GM18858 (cell line): ENCODE results near the gene NKAPD1.
"Not testable (repeated sequence)": the region's sequence is repeated elsewhere in the genome, so short reads cannot be mapped to it uniquely, and the experiment has no call there.

Experiments used
- ATAC-seq: cut with Tn5 transposase; IDR thresholded peaks from one replicate; pipeline ENCODE4 v1.9.1; 2021; ENCODE audit not compliant: unreplicated experiment

The NKAPD1 gene, protein sequence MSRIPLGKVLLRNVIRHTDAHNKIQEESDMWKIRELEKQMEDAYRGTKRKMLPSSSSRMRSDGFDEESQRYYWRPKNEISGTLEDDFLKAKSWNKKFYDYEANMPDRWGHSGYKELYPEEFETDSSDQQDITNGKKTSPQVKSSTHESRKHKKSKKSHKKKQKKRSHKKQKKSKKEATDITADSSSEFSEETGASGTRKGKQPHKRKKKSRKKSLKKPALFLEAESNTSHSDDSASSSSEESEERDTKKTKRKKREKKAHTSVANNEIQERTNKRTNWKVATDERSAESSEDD

DNA sequence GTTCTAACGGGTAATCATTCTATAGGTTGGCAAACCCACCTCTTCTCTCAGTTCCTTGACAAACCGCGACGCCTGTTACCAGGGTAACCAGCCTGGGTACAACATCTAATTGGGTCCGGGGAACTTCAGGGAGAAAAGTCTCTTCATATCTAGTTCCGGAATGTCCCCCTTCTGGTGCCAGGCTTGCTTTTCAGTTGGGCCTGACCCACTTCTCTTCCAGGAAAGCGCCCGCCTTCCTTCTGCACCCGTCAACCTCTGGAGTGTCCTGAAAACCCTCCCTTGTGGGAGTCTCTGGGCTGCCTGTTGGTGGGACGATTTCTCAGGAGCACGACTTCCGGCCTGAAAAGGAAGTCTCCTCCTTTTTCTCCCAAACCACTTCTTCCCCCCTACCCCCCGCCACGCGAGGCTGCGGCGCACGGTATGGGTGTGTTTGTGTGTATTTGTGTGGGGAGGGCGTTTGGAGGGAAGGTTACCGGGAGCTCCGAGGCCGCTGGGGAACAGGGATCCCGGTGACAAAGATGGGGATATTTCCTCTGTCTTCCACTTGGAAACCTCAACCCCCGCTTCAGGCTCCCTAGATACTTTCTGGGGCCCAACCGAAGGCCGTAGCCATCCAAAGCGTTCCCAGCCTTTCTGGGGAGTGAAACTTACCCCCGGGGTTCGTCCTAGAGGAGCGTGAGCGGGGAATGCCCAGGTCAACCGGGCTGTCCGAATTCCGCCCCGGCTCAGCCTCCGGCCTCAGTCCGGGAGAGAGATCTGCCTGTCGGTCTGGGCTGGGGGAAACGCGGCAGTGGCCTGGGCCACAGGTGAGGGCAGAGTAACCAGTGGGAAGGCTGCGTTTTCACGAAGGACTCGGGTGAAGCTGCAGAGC is at the start of gene NKAPD1, which contains the start of gene PIH1D2:
Gene NKAPD1 (plus strand): TSS at position 359 of the 871 bp plus-strand sequence. CDS start 1,276 bp downstream, outside the sequence.
Gene PIH1D2 (minus strand): TSS at position 77 of the 871 bp plus-strand sequence. CDS start 843 bp downstream, outside the sequence.
- peak; percentile 68 for ATAC-seq

DNA sequence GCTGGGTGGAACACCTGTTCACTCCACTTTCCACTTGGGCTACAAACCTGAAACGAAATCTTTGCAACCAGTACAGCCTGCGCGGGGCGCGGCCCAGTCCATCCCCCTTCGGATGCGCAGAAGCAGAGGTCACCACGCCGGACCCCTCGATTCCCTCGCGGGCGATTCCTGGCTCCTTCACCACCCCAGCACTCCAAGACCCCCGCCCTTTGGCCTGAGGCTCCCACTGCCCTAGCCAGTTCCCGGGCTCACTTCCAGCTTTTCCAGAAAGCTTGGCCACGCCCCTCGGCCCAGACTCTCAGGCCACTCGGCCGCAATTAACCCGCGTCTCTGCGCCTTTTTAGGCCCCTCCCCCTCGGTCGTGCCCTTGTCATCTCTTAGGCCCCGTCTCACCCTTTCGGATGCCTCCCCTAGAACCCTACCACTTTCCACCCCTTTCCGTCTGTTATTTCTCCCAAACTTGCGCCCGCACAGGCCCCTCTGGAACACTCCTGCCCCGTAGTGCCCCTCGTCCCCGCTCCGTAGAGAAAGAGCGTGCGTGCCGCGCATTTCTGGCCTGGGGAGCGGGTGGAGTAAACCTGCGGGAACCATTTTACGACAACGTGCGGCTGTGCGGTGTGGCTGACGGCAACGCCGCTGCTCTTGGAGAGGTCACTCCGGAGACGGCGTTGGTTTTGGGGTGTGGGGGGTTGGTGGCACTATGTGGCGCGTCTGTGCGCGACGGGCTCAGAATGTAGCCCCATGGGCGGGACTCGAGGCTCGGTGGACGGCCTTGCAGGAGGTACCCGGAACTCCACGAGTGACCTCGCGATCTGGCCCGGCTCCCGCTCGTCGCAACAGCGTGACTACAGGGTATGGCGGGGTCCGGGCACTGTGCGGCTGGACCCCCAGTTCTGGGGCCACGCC is 49.1 kb upstream of the NKAPD1 start, which contains the start of gene DLAT:
Gene DLAT (plus strand): TSS at position 636 of the 906 bp plus-strand sequence. CDS start 65 bp downstream, at position 701.
- peak; percentile 53 for ATAC-seq

DNA sequence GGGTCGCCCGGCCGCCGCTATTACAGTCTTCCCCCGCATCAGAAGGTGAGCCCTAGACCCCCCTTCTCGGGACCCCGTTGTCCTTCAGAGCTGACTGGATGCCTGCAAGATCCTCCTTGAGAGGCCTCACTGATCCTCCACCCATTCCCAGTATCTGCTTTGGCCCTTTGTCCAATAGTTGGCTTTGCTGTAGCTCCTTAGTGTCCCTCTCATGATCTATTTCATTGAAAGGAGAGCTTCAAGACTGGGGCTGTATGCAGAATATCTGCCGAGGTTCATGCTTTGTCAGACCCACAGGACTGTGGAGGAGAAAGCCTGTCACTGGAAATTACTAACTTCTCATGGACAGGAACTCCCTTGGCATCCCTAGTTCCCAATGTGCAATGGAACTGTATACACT is 48.4 kb upstream of the NKAPD1 start:
- no peak for ATAC-seq

DNA sequence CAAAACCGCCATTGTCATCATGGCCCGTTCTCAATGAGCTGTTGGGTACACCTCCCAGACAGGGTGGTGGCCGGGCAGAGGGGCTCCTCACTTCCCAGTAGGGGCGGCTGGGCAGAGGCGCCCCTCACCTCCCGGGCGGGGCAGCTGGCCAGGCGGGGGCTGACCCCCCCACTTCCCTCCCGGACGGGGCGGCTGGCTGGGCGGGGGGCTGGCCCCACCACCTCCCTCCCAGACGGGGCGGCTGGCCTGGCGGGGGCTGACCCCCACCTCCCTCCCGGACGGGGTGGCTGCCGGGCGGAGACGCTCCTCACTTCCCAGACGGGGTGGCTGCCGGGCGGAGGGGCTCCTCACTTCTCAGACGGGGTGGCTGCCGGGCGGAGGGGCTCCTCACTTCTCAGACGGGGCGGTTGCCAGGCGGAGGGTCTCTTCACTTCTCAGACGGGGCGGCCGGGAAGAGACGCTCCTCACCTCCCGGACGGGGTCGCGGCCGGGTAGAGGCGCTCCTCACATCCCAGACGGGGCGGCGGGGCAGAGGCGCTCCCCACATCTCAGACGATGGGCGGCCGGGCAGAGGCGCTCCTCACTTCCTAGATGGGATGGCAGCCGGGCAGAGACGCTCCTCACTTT is 47.2 kb upstream of the NKAPD1 start:
- ATAC-seq, result not testable (repeated sequence)

DNA sequence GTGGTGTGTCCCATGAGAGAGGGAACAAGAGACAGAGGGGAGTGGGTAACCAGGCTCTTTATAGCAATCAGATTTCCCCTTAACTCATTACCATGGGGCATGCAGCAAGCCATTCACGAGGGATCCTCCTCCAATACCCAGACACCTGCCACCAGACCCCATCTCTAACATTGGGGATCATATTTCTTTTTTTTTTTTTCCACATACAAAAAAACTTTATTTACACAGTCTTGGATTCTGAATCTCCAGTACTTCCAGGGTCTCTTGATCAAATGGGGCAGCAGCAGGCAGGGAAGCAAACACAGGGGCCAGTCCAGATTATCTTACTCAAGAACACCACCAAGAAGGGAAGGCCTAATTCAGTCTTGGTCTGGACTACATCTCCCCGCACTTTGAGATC is 44.6 kb upstream of the NKAPD1 start:
- no peak for ATAC-seq

DNA sequence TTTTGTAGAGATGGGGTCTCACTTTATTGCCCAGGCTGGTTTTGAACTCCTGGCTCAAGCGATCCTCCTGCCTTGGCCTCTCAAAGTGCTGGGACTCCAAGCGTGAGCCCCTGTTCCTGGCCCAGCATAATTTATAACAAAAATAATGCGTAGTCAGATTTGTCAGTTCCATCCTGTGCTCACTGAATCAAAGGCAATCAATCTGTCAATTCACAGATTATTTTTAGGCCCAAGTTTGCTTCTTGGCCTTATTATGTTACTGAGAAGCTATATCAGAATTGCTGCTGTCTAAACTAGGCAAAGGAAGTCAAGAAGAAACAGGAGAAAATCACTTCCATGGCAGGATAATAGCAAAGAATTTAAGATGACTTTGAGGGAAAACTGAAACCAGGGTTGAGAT is 40.2 kb upstream of the NKAPD1 start:
- no peak for ATAC-seq

DNA sequence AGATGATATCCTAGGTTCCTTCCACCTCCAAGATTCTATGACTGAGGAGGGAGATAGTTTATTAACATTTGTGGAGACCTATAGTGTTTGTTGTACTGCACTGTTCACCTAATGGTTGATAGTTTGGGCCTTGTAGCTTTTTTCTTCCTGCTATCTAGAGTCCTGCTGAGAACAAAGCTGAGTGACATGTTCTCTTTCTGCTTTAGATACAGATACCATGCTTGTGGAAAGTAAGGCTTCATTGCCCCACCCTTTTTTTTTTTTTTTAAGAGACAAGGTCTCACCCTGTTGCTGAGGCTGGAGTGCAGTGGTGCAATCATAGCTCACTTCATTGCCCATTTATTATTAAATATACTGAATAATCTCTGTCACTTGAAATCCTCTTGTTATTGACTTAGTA is 36.6 kb upstream of the NKAPD1 start:
- no peak for ATAC-seq

DNA sequence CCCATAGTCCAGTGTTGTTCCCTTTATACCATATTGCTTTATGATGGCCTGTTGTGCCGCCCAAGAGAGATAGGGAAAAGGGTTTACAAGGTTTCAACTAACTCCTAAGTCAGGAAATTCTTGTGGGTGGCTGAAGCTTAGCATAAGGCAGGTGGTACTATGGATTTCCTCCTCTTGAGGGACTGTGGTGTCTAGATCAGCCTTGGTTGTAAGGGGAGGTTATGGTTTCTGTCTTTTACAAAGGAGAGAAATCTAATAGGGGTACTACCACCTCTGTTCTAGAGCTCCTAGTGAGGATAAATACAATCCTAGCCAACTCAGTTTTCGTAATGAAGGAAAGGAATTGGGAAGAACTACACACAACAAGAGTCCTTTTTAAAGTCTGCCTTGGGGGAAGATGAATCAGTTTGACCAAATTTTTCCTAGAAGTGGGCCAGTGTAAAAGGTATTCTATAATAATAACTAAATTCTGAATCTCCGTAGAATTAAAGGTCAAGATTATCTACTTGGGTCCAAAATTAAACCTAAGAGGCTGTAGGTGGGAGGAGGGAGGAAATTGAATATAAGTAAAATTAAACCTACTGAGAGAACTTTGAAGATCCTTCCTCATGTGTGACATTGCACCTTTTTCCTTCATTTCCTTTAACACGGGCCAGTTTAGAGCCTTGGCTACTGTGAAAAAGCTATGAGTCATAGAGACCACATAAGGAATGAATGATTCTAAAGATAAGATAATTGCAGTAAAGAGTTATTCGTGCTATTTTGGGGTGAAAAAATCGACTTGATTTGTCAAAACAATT is 31.7 kb upstream of the NKAPD1 start:
- no peak for ATAC-seq

DNA sequence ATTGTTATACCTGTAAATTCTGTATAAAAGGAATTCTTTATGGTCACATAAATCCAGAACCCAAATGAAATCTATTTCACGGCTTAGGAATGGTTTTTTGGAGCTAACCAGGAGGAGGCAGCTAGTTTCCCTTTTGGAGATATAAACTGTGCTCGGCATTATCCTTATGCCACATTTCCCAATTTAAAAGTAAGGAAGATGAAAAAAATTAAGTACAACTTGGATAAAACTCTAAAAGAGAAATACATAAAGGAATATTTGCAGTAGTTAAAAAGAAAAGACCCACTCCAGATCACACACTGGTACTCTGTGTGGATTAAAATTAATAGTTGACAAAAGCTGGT is 31.2 kb upstream of the NKAPD1 start:
- no peak for ATAC-seq

DNA sequence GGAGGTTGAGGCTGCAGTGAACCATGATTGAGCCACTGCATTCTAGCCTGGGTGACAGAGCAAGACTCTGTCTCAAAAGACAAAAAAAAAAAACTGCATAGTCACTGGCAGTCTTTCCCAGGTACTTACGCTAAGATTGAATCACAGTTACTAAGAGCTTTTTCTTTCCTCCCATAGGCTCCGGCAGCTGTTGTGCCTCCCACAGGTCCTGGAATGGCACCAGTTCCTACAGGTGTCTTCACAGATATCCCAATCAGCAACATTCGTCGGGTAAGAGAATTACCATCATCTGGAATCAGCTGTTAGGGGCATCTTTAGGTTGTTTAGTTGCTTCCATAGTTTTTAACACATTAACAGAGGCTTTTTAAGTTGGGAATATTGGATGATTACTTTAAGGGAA is 29.1 kb upstream of the NKAPD1 start:
- ATAC-seq, result no peak

DNA sequence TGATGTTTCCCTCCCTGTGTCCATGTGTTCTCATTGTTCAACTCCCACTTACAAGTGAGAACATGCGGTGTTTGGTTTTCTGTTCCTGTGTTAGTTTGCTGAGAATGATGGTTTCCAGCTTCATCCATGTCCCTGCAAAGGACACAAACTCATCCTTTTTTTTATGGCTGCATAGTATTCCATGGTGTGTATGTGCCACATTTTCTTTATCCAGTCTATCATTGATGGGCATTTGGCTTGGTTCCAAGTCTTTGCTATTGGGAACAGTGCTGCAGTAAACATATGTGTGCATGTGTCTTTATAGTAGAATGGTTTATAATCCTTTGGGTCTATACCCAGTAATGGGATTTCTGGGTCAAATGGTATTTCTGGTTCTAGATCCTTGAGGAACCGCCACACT is 27.5 kb upstream of the NKAPD1 start:
- not testable (repeated sequence) for ATAC-seq

DNA sequence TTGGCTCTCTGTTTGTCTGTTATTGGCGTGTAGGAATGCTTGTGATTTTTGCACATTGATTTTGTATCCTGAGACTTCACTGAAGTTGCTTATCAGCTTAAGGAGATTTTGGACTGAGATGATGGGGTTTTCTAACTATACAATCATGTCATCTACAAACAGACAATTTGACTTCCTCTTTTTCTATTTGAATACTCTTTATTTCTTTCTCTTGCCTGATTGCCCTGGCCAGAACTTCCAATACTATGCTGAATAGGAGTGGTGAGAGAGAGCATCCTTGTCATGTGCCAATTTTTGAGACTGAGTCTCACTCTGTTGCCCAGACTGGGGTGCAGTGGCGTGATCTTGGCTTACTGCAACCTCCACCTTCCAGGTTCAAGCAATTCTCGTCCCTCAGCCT is 25.8 kb upstream of the NKAPD1 start:
- not testable (repeated sequence) for ATAC-seq

DNA sequence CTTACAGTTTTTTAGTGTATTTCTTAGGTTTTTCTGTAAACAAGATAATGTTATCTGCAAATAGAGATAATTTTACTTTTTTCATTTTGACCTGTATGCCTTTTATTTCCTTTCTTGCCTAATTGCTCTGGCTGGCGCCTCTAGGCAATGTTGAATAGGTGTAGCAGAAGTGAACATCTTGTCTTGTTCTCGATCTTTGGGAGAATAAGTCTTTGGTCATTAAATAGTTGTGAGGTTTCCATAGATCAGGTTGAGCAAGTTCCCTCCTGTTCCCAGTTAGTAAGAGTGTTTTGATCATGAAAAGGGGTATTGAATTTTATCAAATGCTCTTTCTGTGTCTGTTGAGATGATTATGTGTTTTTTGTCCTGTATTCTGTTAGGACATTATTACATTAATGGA is 24.3 kb upstream of the NKAPD1 start:
- no peak for ATAC-seq

DNA sequence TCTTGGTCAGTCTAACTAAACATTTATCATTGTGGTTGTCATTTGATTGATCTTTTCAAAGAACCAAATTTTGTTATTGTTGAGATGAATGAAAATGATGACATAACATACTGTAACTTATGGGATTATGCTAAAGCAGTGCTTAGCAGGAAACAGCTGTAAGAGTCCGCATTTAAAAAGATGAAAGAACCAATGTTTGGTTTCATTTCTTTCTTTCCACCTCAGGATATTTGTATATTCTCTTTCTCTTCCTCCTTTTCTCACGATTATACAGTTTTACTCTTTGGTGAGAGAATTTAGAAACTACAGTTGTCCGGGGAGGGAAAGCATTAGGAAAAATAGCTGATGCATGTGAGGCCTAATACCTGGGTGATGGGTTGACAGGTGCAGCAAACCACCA is 23.4 kb upstream of the NKAPD1 start:
- peak; percentile 76 for ATAC-seq

DNA sequence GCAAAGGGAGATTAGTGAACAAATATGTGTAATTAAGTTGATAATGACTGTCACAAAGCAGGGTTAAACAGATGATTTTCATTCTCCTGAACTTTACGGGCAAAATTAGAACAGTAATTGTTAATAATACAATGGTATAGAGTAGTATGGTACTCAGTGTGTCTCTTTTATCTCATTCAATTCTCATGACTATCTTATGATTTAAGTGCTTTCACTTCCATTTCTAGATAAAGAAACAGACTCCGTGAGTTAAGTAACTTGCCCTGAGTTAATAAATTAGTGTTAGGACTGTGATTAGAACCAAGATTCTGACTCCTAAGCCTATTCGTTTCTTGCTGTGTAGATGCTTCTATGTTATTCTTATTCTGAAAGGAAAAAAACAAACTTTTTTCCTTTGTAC is 22.3 kb upstream of the NKAPD1 start:
- ATAC-seq, result no peak

DNA sequence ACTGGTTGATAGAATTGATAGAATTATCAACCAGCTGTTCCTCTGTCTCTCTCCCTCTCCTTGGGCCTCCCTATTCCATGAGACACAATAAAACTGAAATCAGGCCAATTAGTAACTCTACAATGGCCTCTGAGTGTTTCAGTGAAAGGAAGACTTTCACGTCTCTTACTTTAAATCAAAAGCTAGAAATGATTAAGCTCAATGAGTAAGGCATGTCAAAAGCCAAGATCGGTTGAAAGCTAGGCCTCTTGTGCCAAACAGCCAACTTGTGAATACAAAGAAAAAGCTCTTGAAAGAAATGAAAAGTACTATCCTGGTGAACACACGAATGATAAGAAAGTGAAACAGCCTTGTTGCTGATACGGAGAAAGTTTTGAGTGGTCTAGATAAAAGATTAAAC is 16.9 kb upstream of the NKAPD1 start:
- ATAC-seq, result no peak

DNA sequence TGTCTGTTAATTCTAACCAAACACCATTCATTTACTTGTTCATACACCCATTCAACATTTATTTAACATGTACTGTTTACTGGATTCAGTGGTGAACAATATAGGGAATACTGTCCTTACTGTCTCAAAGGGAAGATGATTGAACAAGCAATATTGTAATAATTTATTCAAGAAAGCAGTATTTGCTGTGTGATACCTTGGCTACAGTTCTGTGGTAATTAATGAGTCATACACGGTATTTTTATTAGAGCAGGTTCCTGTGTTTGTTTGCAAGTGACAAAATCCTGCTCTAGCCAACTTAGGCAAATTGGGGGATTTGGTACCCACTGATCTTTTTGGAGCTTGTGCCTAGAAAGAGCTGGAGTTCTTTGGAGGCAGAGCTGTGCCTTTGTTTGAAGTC is 16.0 kb upstream of the NKAPD1 start:
- no peak for ATAC-seq

DNA sequence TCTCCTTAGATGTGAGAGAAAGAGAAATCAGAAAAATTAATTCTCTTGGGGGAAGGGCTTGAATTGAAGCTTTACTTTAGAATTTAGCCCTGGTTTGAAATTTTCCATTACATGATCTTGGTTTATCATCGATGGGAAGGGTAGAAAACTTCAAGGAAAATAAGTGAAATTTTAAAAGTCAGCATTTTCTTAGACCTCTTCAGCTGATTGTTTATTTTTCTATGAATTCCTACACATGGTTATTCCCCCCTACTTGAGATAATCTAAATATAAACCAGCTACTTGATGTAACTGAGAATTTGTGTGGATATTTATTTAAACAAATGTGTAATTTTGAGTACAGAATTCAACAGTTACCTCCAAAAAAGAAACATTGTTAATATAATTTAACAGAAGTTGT is 11.2 kb upstream of the NKAPD1 start:
- ATAC-seq, result no peak

DNA sequence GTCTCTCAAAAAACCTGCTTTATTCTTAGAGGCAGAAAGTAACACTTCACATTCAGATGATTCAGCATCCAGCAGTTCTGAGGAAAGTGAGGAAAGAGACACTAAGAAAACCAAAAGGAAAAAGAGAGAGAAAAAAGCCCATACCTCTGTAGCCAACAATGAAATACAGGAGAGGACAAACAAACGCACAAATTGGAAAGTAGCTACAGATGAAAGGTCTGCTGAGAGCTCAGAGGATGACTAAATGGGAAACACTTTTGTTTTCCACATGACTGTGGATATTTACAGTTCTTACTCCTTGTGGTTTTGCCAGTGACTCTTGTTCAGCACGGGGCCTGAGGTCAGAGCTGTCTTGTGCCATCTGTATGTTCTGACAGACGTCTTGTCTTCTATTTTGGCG is 8.6 kb downstream of the NKAPD1 start:
- ATAC-seq, result no peak
